ENCODE results near the gene WDR77. TPM values are rescaled to one million over a fixed set of nuclear protein-coding genes. Genes with fewer than 3 reads are reported as not detected.

The WDR77 gene
- total and polyA plus RNA-seq, 2 of the 4 experiments (the other 2 are of a cell fraction), result 80.8 to 87.0 TPM

GRCh38 chr1:111415461-111415860 is 33.6 kb downstream of the WDR77 start:
- H3K14ac ChIP-seq (replicated peaks; ENCODE audit: low read depth, low read length), result no peak overlapping the region
- H3K27ac ChIP-seq (ENCODE audit: insufficient read depth, low read length), result no peak overlapping the region
- no peak overlapping the region for H2BK15ac ChIP-seq (ENCODE audit: low read depth, low read length)
- H2AFZ ChIP-seq (replicated peaks; ENCODE audit: low read length, poor library complexity), result no peak overlapping the region
- H2AK9ac ChIP-seq (replicated peaks; ENCODE audit: low read depth, low read length, poor library complexity), result no peak overlapping the region
- no peaks in the 10 kb centered on the region for H3K9me3 ChIP-seq (ENCODE audit: control insufficient read depth, insufficient read depth, low read length)
- no peak overlapping the region for H3K4ac ChIP-seq (ENCODE audit: low read depth, low read length)
- H3K4me3 ChIP-seq (ENCODE audit: insufficient read depth, low read depth, low read length), result no peak overlapping the region
- dilution Hi-C loops (cut with HindIII; ENCODE audit: low sequenced_read_pairs, unreplicated experiment) (no loop called here), intact Hi-C loops (cut with micrococcal nuclease) (no loop called here), in situ Hi-C loops (cut with MboI; ENCODE audit: low sequenced_read_pairs) (no loop called here)
- peaks cover 10% of the 10 kb centered on the region; the same call in 1 of the 2 replicates for H3K9me1 ChIP-seq (ENCODE audit: insufficient read depth, low read length)
- no peak overlapping the region for H3K18ac ChIP-seq (ENCODE audit: low read depth, low read length)
- CTCF ChIA-PET, result interaction anchor here (0.7 kb wide), 1 partner anchor 48 kb away, joined by 3 read pairs; no protein-coding TSS in a partner anchor
- no peak overlapping the region for H3K56ac ChIP-seq (ENCODE audit: extremely low read depth, insufficient read depth, low read length)
- no peaks in the 10 kb centered on the region for H4K20me1 ChIP-seq (ENCODE audit: insufficient read depth, low read length)
- H3K23ac ChIP-seq (ENCODE audit: low read depth, low read length), result no peak overlapping the region
- H2AK5ac ChIP-seq (ENCODE audit: low read depth, low read length), result no peak overlapping the region
- BruUV-seq (replicated peaks), result no TSS peak
- DNase-seq, result no peak
- no peak overlapping the region for H3K4me2 ChIP-seq (ENCODE audit: low read depth, low read length)
- no peak overlapping the region for H2BK5ac ChIP-seq (ENCODE audit: low read depth, low read length, poor library complexity, severe bottlenecking)
- H4K5ac ChIP-seq (ENCODE audit: low read depth, low read length), result no peak overlapping the region
- no peaks in the 10 kb centered on the region for H3K36me3 ChIP-seq (ENCODE audit: control insufficient read depth, insufficient read depth, low read length)
- H2BK120ac ChIP-seq (ENCODE audit: low read depth, low read length), result no peak overlapping the region
- H3K27me3 ChIP-seq (ENCODE audit: control insufficient read depth, insufficient read depth, low read length), result no peaks in the 10 kb centered on the region; the same call in 1 of the 2 replicates
- POLR2A ChIA-PET (ENCODE audit: unreplicated experiment), result interaction anchor here (0.6 to 1.0 kb wide), 2 partner anchors 13 to 187 kb away, joined by 3 read pairs; no protein-coding TSS in a partner anchor
- H3K79me1 ChIP-seq (ENCODE audit: low read depth in 1 of 2, low read length in 2 of 2), result no peaks in the 10 kb centered on the region
- no peak overlapping the region for H4K91ac ChIP-seq (ENCODE audit: insufficient read depth, low read depth, low read length)
- H3K4me1 ChIP-seq (ENCODE audit: control insufficient read depth, insufficient read depth, low read length), result peaks cover 5% of the 10 kb centered on the region
- H2BK20ac ChIP-seq (ENCODE audit: low read depth, low read length), result no peak overlapping the region
- H4K8ac ChIP-seq (ENCODE audit: low read depth in 2 of 2, low read length in 2 of 2), result no peak overlapping the region
- no peak overlapping the region for H3K9ac ChIP-seq (ENCODE audit: low read depth, low read length)
- no peak for TF ChIP-seq MXI1 (IDR thresholded peaks at IDR 0.05; ENCODE audit: borderline replicate concordance, low read depth, low read length)
- TF ChIP-seq CHD1 (IDR thresholded peaks at IDR 0.05; ENCODE audit: low read depth, low read length), result no peak
- TF ChIP-seq RAD21 (IDR thresholded peaks at IDR 0.05; ENCODE audit: low read length), result no peak
- no peak for TF ChIP-seq SMC3 (IDR thresholded peaks at IDR 0.05; ENCODE audit: low read depth, low read length)
- peak; percentile 60 for TF ChIP-seq CEBPB (IDR thresholded peaks at IDR 0.05; ENCODE audit: low read depth, low read length)
- no peak for TF ChIP-seq MAFK (IDR thresholded peaks at IDR 0.05; ENCODE audit: low read depth, low read length)
- 83% methylated on average over 1 of the region's 3 CpGs; no CpG with 5 or more reads in 1 of the 2 experiments for WGBS, 2 experiments (ENCODE audit: extremely low coverage in 2 of 2, insufficient read length in 1 of 2)
- no peak for ATAC-seq (ENCODE audit: low read depth)

Measured in IMR-90 (cell line).